Mesenteric fat pad (tissue), 1 donor: ENCODE results near the gene ACSM2A. TPM values are rescaled to one million over a fixed set of nuclear protein-coding genes. Genes with fewer than 3 reads are reported as not detected.
"Not testable (repeated sequence)": the region's sequence is repeated elsewhere in the genome, so short reads cannot be mapped to it uniquely, and the experiment has no call there.

Experiments used
- DNase-seq: peaks from one replicate; pipeline ENCODE4 v3.0.0-alpha.2; 2020; ENCODE audit warnings: low spot score
- long read RNA-seq: library from polyadenylated mRNA; unstranded; transcript quantifications from one replicate; pipeline ENCODE4 v2.0.0, GENCODE V29; 2020
- total RNA-seq: library from RNA; stranded (reverse); fragmentation: NEBNext Ultra II Directional; extraction: Animal tissue kit (Norgen Biotek cat#: 25700); gene quantifications from one replicate; pipeline ENCODE4 v1.2.1, GENCODE V29; 2021
- donor health status: DM: yes; HTN: yes; CAD: no.

The ACSM2A gene
- not detected for total RNA-seq
- long read RNA-seq = 0 reads

GRCh38 chr16:20451364-20451763, at the start of gene ACSM2A:
Gene ACSM2A, plus strand, starts transcription at chr16:20451521. Its CDS starts 8,594 bp downstream, at chr16:20460115.
- DNase-seq = not testable (repeated sequence)

- DNase-seq = no peak
Observed at GRCh38 chr16:20402651-20403050, 48.7 kb upstream of the ACSM2A start.

- no peak for DNase-seq
Observed at GRCh38 chr16:20404637-20405036, 46.7 kb upstream of the ACSM2A start, which contains the start of gene PDILT. Gene PDILT, minus strand, starts transcription at chr16:20404737. Its CDS starts 5,437 bp downstream, at chr16:20399300.

- no peak for DNase-seq
Observed at GRCh38 chr16:20409398-20410120, 41.8 kb upstream of the ACSM2A start, which contains the start of gene ACSM5. Gene ACSM5, plus strand, starts transcription at chr16:20409534. Its CDS starts 1,951 bp downstream, at chr16:20411485.

- DNase-seq = no peak
Observed at GRCh38 chr16:20410121-20410723, 41.1 kb upstream of the ACSM2A start.

- DNase-seq = no peak
Observed at GRCh38 chr16:20411055-20411454, 40.3 kb upstream of the ACSM2A start.

GRCh38 chr16:20415541-20415940, 35.8 kb upstream of the ACSM2A start:
- no peak for DNase-seq

- not testable (repeated sequence) for DNase-seq
Observed at GRCh38 chr16:20419093-20419492, 32.2 kb upstream of the ACSM2A start.

GRCh38 chr16:20421748-20422147, 29.6 kb upstream of the ACSM2A start:
- DNase-seq = not testable (repeated sequence)

- DNase-seq = not testable (repeated sequence)
Observed at GRCh38 chr16:20423772-20424128, 27.6 kb upstream of the ACSM2A start.

- no peak for DNase-seq
Observed at GRCh38 chr16:20424129-20424866, 27.0 kb upstream of the ACSM2A start.

- DNase-seq = not testable (repeated sequence)
Observed at GRCh38 chr16:20427401-20427797, 23.9 kb upstream of the ACSM2A start.

- not testable (repeated sequence) for DNase-seq
Observed at GRCh38 chr16:20429499-20429898, 21.8 kb upstream of the ACSM2A start.

GRCh38 chr16:20430480-20430879, 20.8 kb upstream of the ACSM2A start:
- not testable (repeated sequence) for DNase-seq

GRCh38 chr16:20430948-20431347, 20.4 kb upstream of the ACSM2A start:
- no peak for DNase-seq

GRCh38 chr16:20438950-20439349, 12.4 kb upstream of the ACSM2A start:
- not testable (repeated sequence) for DNase-seq

- not testable (repeated sequence) for DNase-seq
Observed at GRCh38 chr16:20439820-20440231, 11.5 kb upstream of the ACSM2A start.

- not testable (repeated sequence) for DNase-seq
Observed at GRCh38 chr16:20440731-20441130, 10.6 kb upstream of the ACSM2A start.

- no peak for DNase-seq
Observed at GRCh38 chr16:20441191-20441590, 10.1 kb upstream of the ACSM2A start.

- not testable (repeated sequence) for DNase-seq
Observed at GRCh38 chr16:20441859-20442258, 9.5 kb upstream of the ACSM2A start.

GRCh38 chr16:20446652-20447393, 4.5 kb upstream of the ACSM2A start:
- not testable (repeated sequence) for DNase-seq
